Measurements from ENCODE around the gene SEM1. TPM values are rescaled to one million over a fixed set of nuclear protein-coding genes. Genes with fewer than 3 reads are reported as not detected.

SEM1 gene
- total and polyA plus RNA-seq, 2 of the 8 experiments (the other 6 are each of a cell fraction or from before 2014, with no cell fraction given): 20.8 to 75.3 TPM

DNA sequence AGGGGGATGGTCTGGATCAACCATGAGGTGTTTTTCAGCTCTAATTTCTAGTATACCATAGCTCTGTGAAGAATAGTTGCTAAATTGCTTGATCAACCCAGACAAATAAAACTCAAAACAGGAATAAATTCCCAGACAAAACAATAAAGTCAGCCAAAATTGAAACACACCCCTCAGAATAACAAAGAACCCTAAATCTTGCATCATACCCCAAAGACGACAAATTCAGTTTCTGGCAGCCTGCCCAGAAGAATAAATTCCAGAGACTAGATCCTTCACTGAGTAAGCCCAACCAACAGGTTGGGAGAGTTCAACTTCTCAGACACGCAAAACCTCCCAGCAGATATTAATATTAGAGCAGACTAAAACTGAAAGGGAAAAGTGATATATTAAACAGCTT is 11.2 kb upstream of the SEM1 start:
- Histone ChIP-seq H3K27ac (ENCODE audit: low read depth, low read length) (no peak overlapping the region), H2BK5ac (ENCODE audit: low read depth, low read length) (no peak overlapping the region), H4K20me1 (replicated peaks in 1 of 2; ENCODE audit: control insufficient read depth in 1 of 2, insufficient read depth in 2 of 2, low read length in 2 of 2) (no peaks in the 10 kb centered on the region), H2BK20ac (ENCODE audit: low read length) (no peak overlapping the region), H4K91ac (replicated peaks; ENCODE audit: insufficient read length, low read length) (no peak overlapping the region), H3K23ac (ENCODE audit: insufficient read length) (no peak overlapping the region), H2BK120ac (replicated peaks; ENCODE audit: low read depth, low read length) (no peak overlapping the region), H4K5ac (ENCODE audit: insufficient read length, low read depth, low read length) (no peak overlapping the region), H3K9ac (replicated peaks in 1 of 4; ENCODE audit: extremely low read depth in 1 of 4, low read depth in 3 of 4, low read length in 3 of 4) (no peak overlapping the region), H3K4me1 (replicated peaks in 1 of 4; ENCODE audit: control insufficient read depth in 3 of 4, insufficient read depth in 4 of 4, low read length in 3 of 4) (peaks cover 0 to 7% (median under 1%) of the 10 kb centered on the region in 4 experiments; a peak in 3 of 7 replicates), H3K4me3 (ENCODE audit: extremely low read depth in 1 of 4, insufficient read depth in 2 of 4, low read depth in 3 of 4, low read length in 4 of 4) (no peak overlapping the region), H2AFZ (ENCODE audit: low read length) (no peak overlapping the region), H3K4me2 (ENCODE audit: insufficient read depth in 1 of 2, low read depth in 2 of 2, low read length in 2 of 2) (no peak overlapping the region), H3K18ac (ENCODE audit: extremely low read depth, low read length) (no peak overlapping the region), H2BK12ac (ENCODE audit: low read depth, low read length) (no peak overlapping the region), H3K56ac (replicated peaks; ENCODE audit: insufficient read length, low read depth, low read length) (no peak overlapping the region), H3K36me3 (ENCODE audit: control insufficient read depth in 2 of 4, insufficient read depth in 4 of 4, low read length in 3 of 4) (no peaks in the 10 kb centered on the region), H3K14ac (ENCODE audit: insufficient read length) (no peak overlapping the region), H3K9me3 (ENCODE audit: insufficient read depth in 2 of 2, low read depth in 1 of 2, low read length in 1 of 2) (no peaks in the 10 kb centered on the region), H2BK15ac (ENCODE audit: low read length) (no peak overlapping the region), H3K23me2 (ENCODE audit: low read depth, low read length) (no peaks in the 10 kb centered on the region), H3K79me2 (ENCODE audit: control insufficient read depth in 1 of 2, insufficient read depth in 2 of 2, low read length in 2 of 2) (no peaks in the 10 kb centered on the region), H3K79me1 (ENCODE audit: low read depth, low read length) (no peaks in the 10 kb centered on the region), H3K27me3 (replicated peaks in 1 of 4; ENCODE audit: control insufficient read depth in 3 of 4, extremely low read depth in 1 of 4, insufficient read depth in 3 of 4, low read length in 3 of 4) (no peaks in the 10 kb centered on the region), H2AK5ac (ENCODE audit: low read depth, low read length) (no peak overlapping the region), H4K8ac (ENCODE audit: extremely low read depth, insufficient read depth, low read length) (no peak overlapping the region), H3K4ac (replicated peaks; ENCODE audit: insufficient read length, low read depth, low read length) (no peak overlapping the region)
- ChIA-PET POLR2A (ENCODE audit: partially characterized antibody) (no interaction called here), CTCF (ENCODE audit: partially characterized antibody) (interaction anchor here (1.1 kb wide), 1 partner anchor 273 kb away, joined by 3 read pairs; no protein-coding TSS in a partner anchor)
- DNase-seq (ENCODE audit: low read depth in 1 of 2, low spot score in 2 of 2) (no peak), FAIRE-seq (no peak)
- WGBS, 2 experiments (ENCODE audit: extremely low coverage in 1 of 2, insufficient coverage in 1 of 2, insufficient read length in 1 of 2, insufficient replicate concordance in 2 of 2, low coverage in 1 of 2, low lambda C conversion rate in 2 of 2, missing lambda C conversion rate in 1 of 2): 85% methylated on average over 2 of the region's 2 CpGs; no CpG with 5 or more reads in 1 of the 2 experiments
- TF ChIP-seq RAD21 (IDR thresholded peaks at IDR 0.05 in 1 of 2, conservative IDR thresholded peaks at IDR 0.05 in 1 of 2; ENCODE audit: low read depth in 2 of 2, low read length in 2 of 2): no peak
